K562 (cell line): ENCODE data around the gene TTC23L. TPM values are rescaled to one million over a fixed set of nuclear protein-coding genes. Genes with fewer than 3 reads are reported as not detected.
A peak's percentile ranks its signal among the peaks of the same experiment; 100 is the strongest.

Source experiments
- CTBP1 ChIP-seq: fragments of 450-650 bp; IDR thresholded peaks from 2 replicates; pipeline ENCODE4 v1.6.1; 2016; ENCODE audit warnings: borderline replicate concordance
- HMG20B ChIP-seq: fragments of 250-450 bp; sonication (Bioruptor Pico); IDR thresholded peaks from 2 replicates; pipeline ENCODE4 v1.5.0; 2021; ENCODE audit warnings: mild to moderate bottlenecking
- LEF1 ChIP-seq: fragments of 450-650 bp; IDR thresholded peaks from 2 replicates; pipeline ENCODE4 v1.6.1; 2016; ENCODE audit warnings: mild to moderate bottlenecking
- MYNN ChIP-seq, 2 experiments: sonication (generic); formaldehyde crosslinking in 1 of 2; IDR thresholded peaks; 2 replicates each; pipeline versions ENCODE4 v1.5.0 to v1.6.1; 2016 to 2020; ENCODE audit warnings: antibody characterized with exemption in 1 of 2, missing genetic modification reagents in 1 of 2
- NCOA4 ChIP-seq: fragments of 450-650 bp; IDR thresholded peaks from 2 replicates; pipeline ENCODE4 v1.6.1; 2018; ENCODE audit warnings: mild to moderate bottlenecking; ENCODE audit not compliant: partially characterized antibody
- NFRKB ChIP-seq: fragments of 450-650 bp; IDR thresholded peaks from 2 replicates; pipeline ENCODE4 v1.6.1; 2016; ENCODE audit warnings: low read depth
- RAD21 ChIP-seq, 2 experiments: fragments of 250-450 bp in 1 of 2; fragments of 450-650 bp in 1 of 2; sonication (Bioruptor Pico) in 1 of 2; formaldehyde crosslinking in 1 of 2; IDR thresholded peaks in 1 of 2; conservative IDR thresholded peaks in 1 of 2; 2 replicates each; pipeline versions ENCODE4 v1.4.0 to v1.8.0; 2020 to 2022; ENCODE audit warnings: mild to moderate bottlenecking in 2 of 2, moderate library complexity in 1 of 2
- SMAD1 ChIP-seq: fragments of 150-350 bp; IDR thresholded peaks from 2 replicates; pipeline ENCODE4 v1.6.1; 2014; ENCODE audit warnings: low read length, low read depth; ENCODE audit not compliant: partially characterized antibody
- TEAD4 ChIP-seq, 2 experiments: sonication (generic) in 1 of 2; formaldehyde crosslinking in 1 of 2; IDR thresholded peaks; 2 replicates each; pipeline versions ENCODE4 v1.6.1 to v1.8.0; 2012 to 2022; ENCODE audit warnings: borderline replicate concordance in 1 of 2, inconsistent platforms in 1 of 2, low read length in 1 of 2, mild to moderate bottlenecking in 1 of 2, missing genetic modification reagents in 1 of 2
- U2AF1 ChIP-seq: fragments of 200-400 bp; formaldehyde crosslinking; optimal IDR thresholded peaks from 2 replicates; pipeline ENCODE3; 2017; ENCODE audit warnings: mild to moderate bottlenecking, low read depth, low read length, moderate library complexity
- ZNF408 ChIP-seq: fragments of 250-450 bp; sonication (Bioruptor Pico); IDR thresholded peaks from 2 replicates; pipeline ENCODE4 v1.4.0; 2020; ENCODE audit warnings: low read depth, mild to moderate bottlenecking, moderate library complexity
- polyA plus RNA-seq, 8 experiments: library from polyadenylated mRNA; depleted of rRNA in 4 of 8; stranded (reverse) in 5 of 8; unstranded in 3 of 8; fragments of >200 nt; fragmentation: Nextera tagmentation in 2 of 8; fragmentation: Illumina TruSeq in 1 of 8; extraction: Ambion mirVana in 2 of 8; extraction: Trizol in 1 of 8; gene quantifications; 2 replicates each; pipeline versions ENCODE4 v1.2.1 to v1.2.3, GENCODE V29; 2011 to 2014; ENCODE audit warnings: inconsistent platforms in 1 of 8, missing spikeins in 1 of 8
- total RNA-seq, 7 experiments: library from RNA; depleted of rRNA in 6 of 7; stranded (reverse); fragments of >200 nt in 6 of 7; fragmentation: Illumina TruSeq in 2 of 7; extraction: Trizol in 2 of 7; gene quantifications; 2 replicates each; pipeline versions ENCODE4 v1.2.1 to v1.2.3, GENCODE V29; 2011 to 2021; ENCODE audit warnings: low replicate concordance in 1 of 7
- TF ChIP-seq, protein P1 (sequence below): fragments of 200-600 bp; sonication (generic); IDR thresholded peaks from one replicate; pipeline ENCODE4 v1.6.1; 2012; ENCODE audit warnings: mild to moderate bottlenecking, low read depth, low read length, inconsistent platforms
- TF ChIP-seq, protein P2 (sequence below): sonication (generic); formaldehyde crosslinking; IDR thresholded peaks from 2 replicates; pipeline ENCODE4 v1.9.0; 2022; ENCODE audit warnings: mild to moderate bottlenecking, missing genetic modification reagents
- TF ChIP-seq, protein P3 (sequence below): fragments of 450-650 bp; formaldehyde crosslinking; IDR thresholded peaks from 2 replicates; pipeline ENCODE4 v1.4.0; 2022; ENCODE audit warnings: missing genetic modification characterization

The TTC23L gene
- total and polyA plus RNA-seq, 9 of the 15 experiments (the other 6 are each of a cell fraction or from before 2014, with no cell fraction given): 0.03 to 0.32 (median 0.14) TPM; not detected in 2

DNA sequence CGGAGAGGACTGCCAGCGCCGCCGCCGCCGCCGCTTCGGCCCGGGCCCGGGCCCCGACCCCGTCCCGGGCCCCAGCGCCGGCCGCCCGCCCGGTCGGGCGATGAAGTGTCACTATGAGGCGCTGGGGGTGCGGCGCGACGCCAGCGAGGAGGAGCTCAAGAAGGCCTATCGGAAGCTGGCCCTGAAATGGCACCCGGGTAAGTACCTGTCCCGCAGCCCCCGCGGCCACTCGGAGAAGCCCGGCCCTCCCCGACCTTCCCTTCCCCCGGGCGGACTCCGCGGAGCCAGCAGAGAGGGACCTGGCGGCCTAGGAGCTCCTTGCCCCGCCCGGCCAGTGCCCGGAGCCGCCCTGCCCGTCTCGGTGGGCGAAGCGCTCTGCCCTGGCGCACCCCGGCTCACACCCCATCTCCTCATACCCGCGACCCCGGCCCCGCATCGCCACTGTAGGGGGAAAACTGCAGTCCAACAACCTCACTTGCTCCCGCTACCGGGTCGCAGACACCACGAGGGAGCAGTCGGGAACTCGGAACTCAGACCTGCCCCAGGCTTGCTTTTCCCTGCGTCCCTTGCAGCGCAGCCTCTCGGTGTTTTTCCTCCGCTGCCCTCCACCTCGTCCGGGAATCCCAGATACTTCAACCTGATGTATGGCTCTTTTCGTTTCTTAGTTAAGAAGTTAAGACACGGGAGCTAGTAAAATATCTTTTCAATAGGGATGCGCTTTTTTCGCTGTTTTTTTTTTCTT, 90.9 kb downstream of the TTC23L start (continued):
- TF ChIP-seq, protein P1, sequence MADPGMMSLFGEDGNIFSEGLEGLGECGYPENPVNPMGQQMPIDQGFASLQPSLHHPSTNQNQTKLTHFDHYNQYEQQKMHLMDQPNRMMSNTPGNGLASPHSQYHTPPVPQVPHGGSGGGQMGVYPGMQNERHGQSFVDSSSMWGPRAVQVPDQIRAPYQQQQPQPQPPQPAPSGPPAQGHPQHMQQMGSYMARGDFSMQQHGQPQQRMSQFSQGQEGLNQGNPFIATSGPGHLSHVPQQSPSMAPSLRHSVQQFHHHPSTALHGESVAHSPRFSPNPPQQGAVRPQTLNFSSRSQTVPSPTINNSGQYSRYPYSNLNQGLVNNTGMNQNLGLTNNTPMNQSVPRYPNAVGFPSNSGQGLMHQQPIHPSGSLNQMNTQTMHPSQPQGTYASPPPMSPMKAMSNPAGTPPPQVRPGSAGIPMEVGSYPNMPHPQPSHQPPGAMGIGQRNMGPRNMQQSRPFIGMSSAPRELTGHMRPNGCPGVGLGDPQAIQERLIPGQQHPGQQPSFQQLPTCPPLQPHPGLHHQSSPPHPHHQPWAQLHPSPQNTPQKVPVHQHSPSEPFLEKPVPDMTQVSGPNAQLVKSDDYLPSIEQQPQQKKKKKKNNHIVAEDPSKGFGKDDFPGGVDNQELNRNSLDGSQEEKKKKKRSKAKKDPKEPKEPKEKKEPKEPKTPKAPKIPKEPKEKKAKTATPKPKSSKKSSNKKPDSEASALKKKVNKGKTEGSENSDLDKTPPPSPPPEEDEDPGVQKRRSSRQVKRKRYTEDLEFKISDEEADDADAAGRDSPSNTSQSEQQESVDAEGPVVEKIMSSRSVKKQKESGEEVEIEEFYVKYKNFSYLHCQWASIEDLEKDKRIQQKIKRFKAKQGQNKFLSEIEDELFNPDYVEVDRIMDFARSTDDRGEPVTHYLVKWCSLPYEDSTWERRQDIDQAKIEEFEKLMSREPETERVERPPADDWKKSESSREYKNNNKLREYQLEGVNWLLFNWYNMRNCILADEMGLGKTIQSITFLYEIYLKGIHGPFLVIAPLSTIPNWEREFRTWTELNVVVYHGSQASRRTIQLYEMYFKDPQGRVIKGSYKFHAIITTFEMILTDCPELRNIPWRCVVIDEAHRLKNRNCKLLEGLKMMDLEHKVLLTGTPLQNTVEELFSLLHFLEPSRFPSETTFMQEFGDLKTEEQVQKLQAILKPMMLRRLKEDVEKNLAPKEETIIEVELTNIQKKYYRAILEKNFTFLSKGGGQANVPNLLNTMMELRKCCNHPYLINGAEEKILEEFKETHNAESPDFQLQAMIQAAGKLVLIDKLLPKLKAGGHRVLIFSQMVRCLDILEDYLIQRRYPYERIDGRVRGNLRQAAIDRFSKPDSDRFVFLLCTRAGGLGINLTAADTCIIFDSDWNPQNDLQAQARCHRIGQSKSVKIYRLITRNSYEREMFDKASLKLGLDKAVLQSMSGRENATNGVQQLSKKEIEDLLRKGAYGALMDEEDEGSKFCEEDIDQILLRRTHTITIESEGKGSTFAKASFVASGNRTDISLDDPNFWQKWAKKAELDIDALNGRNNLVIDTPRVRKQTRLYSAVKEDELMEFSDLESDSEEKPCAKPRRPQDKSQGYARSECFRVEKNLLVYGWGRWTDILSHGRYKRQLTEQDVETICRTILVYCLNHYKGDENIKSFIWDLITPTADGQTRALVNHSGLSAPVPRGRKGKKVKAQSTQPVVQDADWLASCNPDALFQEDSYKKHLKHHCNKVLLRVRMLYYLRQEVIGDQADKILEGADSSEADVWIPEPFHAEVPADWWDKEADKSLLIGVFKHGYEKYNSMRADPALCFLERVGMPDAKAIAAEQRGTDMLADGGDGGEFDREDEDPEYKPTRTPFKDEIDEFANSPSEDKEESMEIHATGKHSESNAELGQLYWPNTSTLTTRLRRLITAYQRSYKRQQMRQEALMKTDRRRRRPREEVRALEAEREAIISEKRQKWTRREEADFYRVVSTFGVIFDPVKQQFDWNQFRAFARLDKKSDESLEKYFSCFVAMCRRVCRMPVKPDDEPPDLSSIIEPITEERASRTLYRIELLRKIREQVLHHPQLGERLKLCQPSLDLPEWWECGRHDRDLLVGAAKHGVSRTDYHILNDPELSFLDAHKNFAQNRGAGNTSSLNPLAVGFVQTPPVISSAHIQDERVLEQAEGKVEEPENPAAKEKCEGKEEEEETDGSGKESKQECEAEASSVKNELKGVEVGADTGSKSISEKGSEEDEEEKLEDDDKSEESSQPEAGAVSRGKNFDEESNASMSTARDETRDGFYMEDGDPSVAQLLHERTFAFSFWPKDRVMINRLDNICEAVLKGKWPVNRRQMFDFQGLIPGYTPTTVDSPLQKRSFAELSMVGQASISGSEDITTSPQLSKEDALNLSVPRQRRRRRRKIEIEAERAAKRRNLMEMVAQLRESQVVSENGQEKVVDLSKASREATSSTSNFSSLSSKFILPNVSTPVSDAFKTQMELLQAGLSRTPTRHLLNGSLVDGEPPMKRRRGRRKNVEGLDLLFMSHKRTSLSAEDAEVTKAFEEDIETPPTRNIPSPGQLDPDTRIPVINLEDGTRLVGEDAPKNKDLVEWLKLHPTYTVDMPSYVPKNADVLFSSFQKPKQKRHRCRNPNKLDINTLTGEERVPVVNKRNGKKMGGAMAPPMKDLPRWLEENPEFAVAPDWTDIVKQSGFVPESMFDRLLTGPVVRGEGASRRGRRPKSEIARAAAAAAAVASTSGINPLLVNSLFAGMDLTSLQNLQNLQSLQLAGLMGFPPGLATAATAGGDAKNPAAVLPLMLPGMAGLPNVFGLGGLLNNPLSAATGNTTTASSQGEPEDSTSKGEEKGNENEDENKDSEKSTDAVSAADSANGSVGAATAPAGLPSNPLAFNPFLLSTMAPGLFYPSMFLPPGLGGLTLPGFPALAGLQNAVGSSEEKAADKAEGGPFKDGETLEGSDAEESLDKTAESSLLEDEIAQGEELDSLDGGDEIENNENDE: no peak
- TF ChIP-seq TEAD4 (IDR thresholded peaks at IDR 0.05; ENCODE audit: low read length) (no peak), TEAD4 (CRISPR knock-in tag; IDR thresholded peaks at IDR 0.05; ENCODE audit: borderline replicate concordance) (no peak), CTBP1 (no peak), U2AF1 (no peak), NFRKB (no peak; the same call in 1 of the 2 replicates), MYNN (IDR thresholded peaks at IDR 0.05) (no peak), MYNN (CRISPR knock-in tag; IDR thresholded peaks at IDR 0.05) (no peak), NCOA4 (no peak), ZNF408 (CRISPR knock-in tag) (no peak), RAD21 (CRISPR knock-in tag; conservative IDR thresholded peaks at IDR 0.05 in 1 of 2, IDR thresholded peaks at IDR 0.05 in 1 of 2) (no peak), HMG20B (no peak), SMAD1 (no peak), LEF1 (no peak)
- TF ChIP-seq, protein P2, sequence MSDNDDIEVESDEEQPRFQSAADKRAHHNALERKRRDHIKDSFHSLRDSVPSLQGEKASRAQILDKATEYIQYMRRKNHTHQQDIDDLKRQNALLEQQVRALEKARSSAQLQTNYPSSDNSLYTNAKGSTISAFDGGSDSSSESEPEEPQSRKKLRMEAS (CRISPR knock-in tag): peak; percentile 52; the same call in 1 of the 2 replicates
- TF ChIP-seq, protein P3, sequence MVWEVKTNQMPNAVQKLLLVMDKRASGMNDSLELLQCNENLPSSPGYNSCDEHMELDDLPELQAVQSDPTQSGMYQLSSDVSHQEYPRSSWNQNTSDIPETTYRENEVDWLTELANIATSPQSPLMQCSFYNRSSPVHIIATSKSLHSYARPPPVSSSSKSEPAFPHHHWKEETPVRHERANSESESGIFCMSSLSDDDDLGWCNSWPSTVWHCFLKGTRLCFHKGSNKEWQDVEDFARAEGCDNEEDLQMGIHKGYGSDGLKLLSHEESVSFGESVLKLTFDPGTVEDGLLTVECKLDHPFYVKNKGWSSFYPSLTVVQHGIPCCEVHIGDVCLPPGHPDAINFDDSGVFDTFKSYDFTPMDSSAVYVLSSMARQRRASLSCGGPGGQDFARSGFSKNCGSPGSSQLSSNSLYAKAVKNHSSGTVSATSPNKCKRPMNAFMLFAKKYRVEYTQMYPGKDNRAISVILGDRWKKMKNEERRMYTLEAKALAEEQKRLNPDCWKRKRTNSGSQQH: peak; percentile 62; the same call in 1 of the 2 replicates
